PC-3 (cell line): ENCODE results near the gene MAP1LC3B.

ENCODE experiments used
- CTCF ChIP-seq: fragments of 300-600 bp; sonication (generic); conservative IDR thresholded peaks from 2 replicates; pipeline ENCODE4 v1.5.1; 2017; ENCODE audit warnings: antibody characterized with exemption, low read depth, mild to moderate bottlenecking, low read length
- EZH2 ChIP-seq: fragments of 300-600 bp; sonication (generic); IDR thresholded peaks from one replicate; pipeline ENCODE4 v1.6.1; 2017; ENCODE audit warnings: antibody characterized with exemption, mild to moderate bottlenecking, low read length; ENCODE audit not compliant: unreplicated experiment

- TF ChIP-seq EZH2 (no peak), CTCF (no peak)
Observed at GRCh38 chr16:87432330-87432915, 40.3 kb downstream of the MAP1LC3B start.
